Measurements from ENCODE around the gene MESP2.

The MESP2 gene

DNA sequence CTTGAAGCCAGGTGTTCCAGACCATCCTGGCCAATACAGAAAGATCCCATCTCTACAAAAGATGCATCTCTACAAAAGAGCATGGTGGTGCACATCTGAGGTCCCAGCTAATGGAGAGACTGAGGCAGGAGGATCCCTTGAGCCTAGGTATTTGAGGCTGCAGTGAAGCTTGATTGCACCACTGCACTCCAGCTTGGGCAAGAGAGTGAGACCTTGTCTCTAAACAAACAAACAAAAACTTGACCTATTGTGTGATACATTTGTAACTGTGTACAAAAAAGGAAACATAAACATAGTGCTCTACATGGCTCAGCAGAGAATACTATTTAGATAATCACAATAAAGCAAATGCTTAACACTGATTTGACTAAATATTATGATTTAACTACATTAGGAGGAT is 19.9 kb downstream of the MESP2 start:
- Histone ChIP-seq H2BK120ac (ENCODE audit: low read depth, low read length) (no peak overlapping the region), H2BK5ac (ENCODE audit: low read length) (no peak overlapping the region), H4K8ac (ENCODE audit: low read depth, low read length) (no peak overlapping the region), H3K23ac (ENCODE audit: low read depth, low read length, poor library complexity) (no peak overlapping the region), H3K79me1 (ENCODE audit: low read depth, low read length) (no peaks in the 10 kb centered on the region), H3K9ac (ENCODE audit: low read depth, low read length, poor library complexity) (no peak overlapping the region), H4K91ac (ENCODE audit: low read depth, low read length, poor library complexity) (no peak overlapping the region), H3K4me2 (ENCODE audit: insufficient read depth, low read length, poor library complexity, severe bottlenecking) (no peak overlapping the region), H3K4ac (ENCODE audit: low read length) (no peak overlapping the region), H3K36me3 (replicated peaks in 1 of 2; ENCODE audit: control insufficient read depth in 2 of 2, insufficient read depth in 2 of 2, low read length in 2 of 2) (no peaks in the 10 kb centered on the region), H2AK5ac (ENCODE audit: low read depth, low read length) (no peak overlapping the region), H2AFZ (ENCODE audit: low read length) (no peak overlapping the region), H3K4me3 (ENCODE audit: low read length in 2 of 2) (no peak overlapping the region), H2BK12ac (ENCODE audit: low read length) (no peak overlapping the region), H3K4me1 (ENCODE audit: control insufficient read depth in 2 of 2, insufficient read depth in 1 of 2, low read depth in 1 of 2, low read length in 2 of 2) (no peaks in the 10 kb centered on the region), H3K9me3 (replicated peaks in 1 of 2; ENCODE audit: control insufficient read depth in 2 of 2, insufficient read depth in 1 of 2, low read depth in 1 of 2, low read length in 2 of 2) (no peaks in the 10 kb centered on the region), H3K18ac (ENCODE audit: low read length) (no peak overlapping the region), H3K14ac (ENCODE audit: low read length) (no peak overlapping the region), H2BK15ac (ENCODE audit: low read length) (no peak overlapping the region), H3K27me3 (ENCODE audit: control insufficient read depth in 3 of 3, insufficient read depth in 3 of 3, low read depth in 1 of 3, low read length in 3 of 3) (peaks cover 0 to 3% (median 0%) of the 10 kb centered on the region in 3 experiments), H3K27ac (replicated peaks; ENCODE audit: low read length) (no peak overlapping the region)
- DNase-seq (ENCODE audit: low spot score) = no peak

- Histone ChIP-seq H3K27me3 (ENCODE audit: control insufficient read depth in 3 of 3, insufficient read depth in 3 of 3, low read depth in 1 of 3, low read length in 3 of 3) (peaks cover 0 to 3% (median 0%) of the 10 kb centered on the region in 3 experiments), H2BK5ac (ENCODE audit: low read length) (no peak overlapping the region), H3K4me1 (ENCODE audit: control insufficient read depth in 2 of 2, insufficient read depth in 1 of 2, low read depth in 1 of 2, low read length in 2 of 2) (peaks cover 2 to 4% of the 10 kb centered on the region in 2 donors), H2AFZ (ENCODE audit: low read length) (no peak overlapping the region), H3K9me3 (replicated peaks in 1 of 2; ENCODE audit: control insufficient read depth in 2 of 2, insufficient read depth in 1 of 2, low read depth in 1 of 2, low read length in 2 of 2) (no peaks in the 10 kb centered on the region), H3K9ac (ENCODE audit: low read depth, low read length, poor library complexity) (no peak overlapping the region), H4K91ac (ENCODE audit: low read depth, low read length, poor library complexity) (no peak overlapping the region), H3K14ac (ENCODE audit: low read length) (no peak overlapping the region), H3K4me2 (ENCODE audit: insufficient read depth, low read length, poor library complexity, severe bottlenecking) (no peak overlapping the region), H2BK12ac (ENCODE audit: low read length) (no peak overlapping the region), H2BK120ac (ENCODE audit: low read depth, low read length) (no peak overlapping the region), H3K79me1 (ENCODE audit: low read depth, low read length) (no peaks in the 10 kb centered on the region), H4K8ac (ENCODE audit: low read depth, low read length) (no peak overlapping the region), H2AK5ac (ENCODE audit: low read depth, low read length) (no peak overlapping the region), H3K36me3 (replicated peaks in 1 of 2; ENCODE audit: control insufficient read depth in 2 of 2, insufficient read depth in 2 of 2, low read length in 2 of 2) (no peaks in the 10 kb centered on the region), H3K4me3 (ENCODE audit: low read length in 2 of 2) (no peak overlapping the region), H3K27ac (replicated peaks; ENCODE audit: low read length) (no peak overlapping the region), H2BK15ac (ENCODE audit: low read length) (no peak overlapping the region), H3K18ac (ENCODE audit: low read length) (no peak overlapping the region), H3K23ac (ENCODE audit: low read depth, low read length, poor library complexity) (no peak overlapping the region), H3K4ac (ENCODE audit: low read length) (no peak overlapping the region)
- WGBS, 2 donors (ENCODE audit: extremely low coverage in 2 of 2, insufficient read length in 2 of 2, insufficient replicate concordance in 1 of 2) = no CpG with 5 or more reads among the region's 4 CpGs
- DNase-seq (ENCODE audit: low spot score) = no peak
Measured at GRCh38 chr15:89797678-89798201, 21.6 kb downstream of the MESP2 start.

- peak overlapping the region; percentile 94 for H3K14ac ChIP-seq (ENCODE audit: low read length)
- H2BK12ac ChIP-seq (ENCODE audit: low read length) = no peak overlapping the region
- H2BK5ac ChIP-seq (ENCODE audit: low read length) = peak overlapping the region; percentile 31
- no peak overlapping the region for H3K4me2 ChIP-seq (ENCODE audit: insufficient read depth, low read length, poor library complexity, severe bottlenecking)
- H3K79me1 ChIP-seq (ENCODE audit: low read depth, low read length) = no peaks in the 10 kb centered on the region
- no peak overlapping the region for H3K4me3 ChIP-seq (ENCODE audit: low read length in 2 of 2)
- H2BK120ac ChIP-seq (ENCODE audit: low read depth, low read length) = no peak overlapping the region
- peak overlapping the region; percentile 32 for H3K9ac ChIP-seq (ENCODE audit: low read depth, low read length, poor library complexity)
- H2AFZ ChIP-seq (ENCODE audit: low read length) = no peak overlapping the region
- H3K18ac ChIP-seq (ENCODE audit: low read length) = no peak overlapping the region
- no peak overlapping the region for H3K4ac ChIP-seq (ENCODE audit: low read length)
- H3K27ac ChIP-seq (replicated peaks; ENCODE audit: low read length) = no peak overlapping the region
- H4K8ac ChIP-seq (ENCODE audit: low read depth, low read length) = no peak overlapping the region
- peak overlapping the region; percentile 8 for H3K23ac ChIP-seq (ENCODE audit: low read depth, low read length, poor library complexity)
- no peaks in the 10 kb centered on the region for H3K36me3 ChIP-seq (replicated peaks in 1 of 2; ENCODE audit: control insufficient read depth in 2 of 2, insufficient read depth in 2 of 2, low read length in 2 of 2)
- no peak overlapping the region for H4K91ac ChIP-seq (ENCODE audit: low read depth, low read length, poor library complexity)
- no peaks in the 10 kb centered on the region for H3K9me3 ChIP-seq (replicated peaks in 1 of 2; ENCODE audit: control insufficient read depth in 2 of 2, insufficient read depth in 1 of 2, low read depth in 1 of 2, low read length in 2 of 2)
- H3K27me3 ChIP-seq (ENCODE audit: control insufficient read depth in 3 of 3, insufficient read depth in 3 of 3, low read depth in 1 of 3, low read length in 3 of 3) = peaks cover 0 to 3% (median 0%) of the 10 kb centered on the region in 3 experiments
- peak overlapping the region; percentile 30 for H2AK5ac ChIP-seq (ENCODE audit: low read depth, low read length)
- H2BK15ac ChIP-seq (ENCODE audit: low read length) = peak overlapping the region; percentile 62
- WGBS, 2 donors (ENCODE audit: extremely low coverage in 2 of 2, insufficient read length in 2 of 2, insufficient replicate concordance in 1 of 2) = no CpG with 5 or more reads among the region's 20 CpGs
- H3K4me1 ChIP-seq (ENCODE audit: control insufficient read depth in 2 of 2, insufficient read depth in 1 of 2, low read depth in 1 of 2, low read length in 2 of 2) = peaks cover 2 to 7% of the 10 kb centered on the region in 2 donors
- DNase-seq (ENCODE audit: low spot score) = no peak
Measured at GRCh38 chr15:89799011-89799911, 23.1 kb downstream of the MESP2 start.

- Histone ChIP-seq H2AFZ (ENCODE audit: low read length) (no peak overlapping the region), H3K23ac (ENCODE audit: low read depth, low read length, poor library complexity) (no peak overlapping the region)
- no CpG with 5 or more reads among the region's 2 CpGs for WGBS, 2 donors (ENCODE audit: extremely low coverage in 2 of 2, insufficient read length in 2 of 2, insufficient replicate concordance in 1 of 2)
Measured at GRCh38 chr15:89799918-89800498, 23.9 kb downstream of the MESP2 start.

More at GRCh38 chr15:89799918-89800498, 23.9 kb downstream of the MESP2 start:
- Histone ChIP-seq H3K9me3 (replicated peaks in 1 of 2; ENCODE audit: control insufficient read depth in 2 of 2, insufficient read depth in 1 of 2, low read depth in 1 of 2, low read length in 2 of 2) (no peaks in the 10 kb centered on the region), H3K27me3 (ENCODE audit: control insufficient read depth in 3 of 3, insufficient read depth in 3 of 3, low read depth in 1 of 3, low read length in 3 of 3) (peaks cover 0 to 3% (median 0%) of the 10 kb centered on the region in 3 experiments), H3K4ac (ENCODE audit: low read length) (no peak overlapping the region), H3K18ac (ENCODE audit: low read length) (no peak overlapping the region), H4K91ac (ENCODE audit: low read depth, low read length, poor library complexity) (no peak overlapping the region), H3K9ac (ENCODE audit: low read depth, low read length, poor library complexity) (peak overlapping the region; percentile 32), H2BK12ac (ENCODE audit: low read length) (no peak overlapping the region), H3K14ac (ENCODE audit: low read length) (peak overlapping the region; percentile 94), H3K27ac (replicated peaks; ENCODE audit: low read length) (no peak overlapping the region), H2BK120ac (ENCODE audit: low read depth, low read length) (no peak overlapping the region), H3K4me2 (ENCODE audit: insufficient read depth, low read length, poor library complexity, severe bottlenecking) (no peak overlapping the region), H2BK15ac (ENCODE audit: low read length) (peak overlapping the region; percentile 62), H4K8ac (ENCODE audit: low read depth, low read length) (no peak overlapping the region), H3K79me1 (ENCODE audit: low read depth, low read length) (no peaks in the 10 kb centered on the region), H3K4me1 (ENCODE audit: control insufficient read depth in 2 of 2, insufficient read depth in 1 of 2, low read depth in 1 of 2, low read length in 2 of 2) (peaks cover 2 to 7% of the 10 kb centered on the region in 2 donors), H2BK5ac (ENCODE audit: low read length) (no peak overlapping the region), H3K36me3 (replicated peaks in 1 of 2; ENCODE audit: control insufficient read depth in 2 of 2, insufficient read depth in 2 of 2, low read length in 2 of 2) (no peaks in the 10 kb centered on the region), H2AK5ac (ENCODE audit: low read depth, low read length) (no peak overlapping the region), H3K4me3 (ENCODE audit: low read length in 2 of 2) (no peak overlapping the region)
- no peak for DNase-seq (ENCODE audit: low spot score)

Measured in neuronal stem cell (in vitro differentiated cells).